Mesenchymal stem cell (in vitro differentiated cells and primary cell): ENCODE data around the gene FOXO6.

ENCODE experiments used
- DNase-seq: peaks from one replicate; pipeline ENCODE4 v3.0.0-alpha.2; 2013
- H2AFZ ChIP-seq: one replicate; pipeline ENCODE4 v1.6.1; 2013; ENCODE audit warnings: low read depth, mild to moderate bottlenecking, control low read depth, inconsistent platforms, low read length, moderate library complexity
- H2AK5ac ChIP-seq: 2 replicates; pipeline ENCODE4 v1.6.1; 2013; ENCODE audit warnings: low read length, moderate library complexity, mild to moderate bottlenecking, inconsistent platforms; ENCODE audit not compliant: severe bottlenecking
- H2BK120ac ChIP-seq: one replicate; pipeline ENCODE4 v1.6.1; 2013; ENCODE audit warnings: low read depth, mild to moderate bottlenecking, inconsistent platforms, low read length, moderate library complexity
- H2BK12ac ChIP-seq, 2 experiments: one replicate each; pipeline ENCODE4 v1.6.1; 2013; ENCODE audit warnings: inconsistent platforms in 2 of 2, low read length in 2 of 2, mild to moderate bottlenecking in 2 of 2, moderate library complexity in 2 of 2, control low read depth in 1 of 2
- H2BK15ac ChIP-seq: one replicate; pipeline ENCODE4 v1.6.1; 2013; ENCODE audit warnings: mild to moderate bottlenecking, low read depth, inconsistent platforms; ENCODE audit not compliant: poor library complexity, severe bottlenecking
- H2BK5ac ChIP-seq: 2 replicates; pipeline ENCODE4 v1.6.1; 2013; ENCODE audit warnings: low read depth, mild to moderate bottlenecking, low read length, control low read depth, inconsistent platforms; ENCODE audit not compliant: poor library complexity, severe bottlenecking
- H3K14ac ChIP-seq, 2 experiments: one replicate each; pipeline ENCODE4 v1.6.1; 2013; ENCODE audit warnings: inconsistent platforms in 2 of 2, low read length in 2 of 2, control low read depth in 1 of 2, mild to moderate bottlenecking in 1 of 2, moderate library complexity in 1 of 2
- H3K18ac ChIP-seq, 2 experiments: one replicate each; pipeline ENCODE4 v1.6.1; 2013; ENCODE audit warnings: inconsistent platforms in 2 of 2, low read length in 2 of 2, control low read depth in 1 of 2, low read depth in 1 of 2, mild to moderate bottlenecking in 1 of 2
- H3K23ac ChIP-seq, 2 experiments: one replicate each; pipeline ENCODE4 v1.6.1; 2013; ENCODE audit warnings: inconsistent platforms in 2 of 2, low read length in 2 of 2, mild to moderate bottlenecking in 2 of 2, moderate library complexity in 2 of 2, control low read depth in 1 of 2
- H3K27ac ChIP-seq: 2 replicates; pipeline ENCODE4 v1.5.1; 2013; ENCODE audit warnings: mild to moderate bottlenecking, moderate library complexity, low read length, control low read depth, inconsistent platforms; ENCODE audit not compliant: poor library complexity, severe bottlenecking
- H3K27me3 ChIP-seq, 2 experiments: 2 replicates each; pipeline versions ENCODE4 v1.6.1 to v1.7.0; 2013; ENCODE audit warnings: low read length in 2 of 2, mild to moderate bottlenecking in 2 of 2, moderate library complexity in 2 of 2, control low read depth in 1 of 2, inconsistent platforms in 1 of 2; ENCODE audit not compliant: control insufficient read depth in 1 of 2, insufficient read depth in 1 of 2
- H3K36me3 ChIP-seq, 2 experiments: 2 replicates each; pipeline versions ENCODE4 v1.6.1 to v1.7.0; 2013; ENCODE audit warnings: low read length in 2 of 2, control low read depth in 1 of 2, inconsistent platforms in 1 of 2, low read depth in 1 of 2, mild to moderate bottlenecking in 1 of 2; ENCODE audit not compliant: insufficient read depth in 2 of 2, control insufficient read depth in 1 of 2
- H3K4ac ChIP-seq, 2 experiments: one replicate each; pipeline ENCODE4 v1.6.1; 2013; ENCODE audit warnings: inconsistent platforms in 2 of 2, low read length in 2 of 2, mild to moderate bottlenecking in 2 of 2, moderate library complexity in 2 of 2, control low read depth in 1 of 2, low read depth in 1 of 2
- H3K4me1 ChIP-seq: 2 replicates; pipeline ENCODE4 v1.6.1; 2013; ENCODE audit warnings: low read depth, low read length, control low read depth; ENCODE audit not compliant: control insufficient read depth, insufficient read depth
- H3K4me2 ChIP-seq: 2 replicates; pipeline ENCODE4 v1.6.1; 2013; ENCODE audit warnings: low read length, mild to moderate bottlenecking, inconsistent platforms; ENCODE audit not compliant: poor library complexity, severe bottlenecking
- H3K4me3 ChIP-seq, 2 experiments: 2 replicates each; pipeline versions ENCODE4 v1.5.1 to v1.7.0; 2013; ENCODE audit warnings: low read length in 2 of 2, mild to moderate bottlenecking in 2 of 2, control low read depth in 1 of 2, low read depth in 1 of 2; ENCODE audit not compliant: insufficient read depth in 1 of 2
- H3K79me1 ChIP-seq: replicated peaks from 2 replicates; pipeline ENCODE4 v1.6.1; 2013; ENCODE audit warnings: mild to moderate bottlenecking, control low read depth, low read length, inconsistent platforms; ENCODE audit not compliant: poor library complexity, severe bottlenecking
- H3K9ac ChIP-seq: 2 replicates; pipeline ENCODE4 v1.7.0; 2013; ENCODE audit warnings: mild to moderate bottlenecking, low read length, moderate library complexity
- H3K9me3 ChIP-seq: 2 replicates; pipeline ENCODE4 v1.7.0; 2013; ENCODE audit warnings: mild to moderate bottlenecking, low read length; ENCODE audit not compliant: control insufficient read depth
- H4K8ac ChIP-seq: one replicate; pipeline ENCODE4 v1.6.1; 2013; ENCODE audit warnings: inconsistent platforms, mild to moderate bottlenecking, low read length, moderate library complexity
- H4K91ac ChIP-seq: one replicate; pipeline ENCODE4 v1.6.1; 2013; ENCODE audit warnings: mild to moderate bottlenecking, low read length, inconsistent platforms
- WGBS: methylation state at CpG from one replicate; pipeline ENCODE4 v1.1.7; 2013; ENCODE audit warnings: mixed read lengths; 5-methylcytosine and 5-hydroxymethylcytosine counted together

FOXO6 gene

DNA sequence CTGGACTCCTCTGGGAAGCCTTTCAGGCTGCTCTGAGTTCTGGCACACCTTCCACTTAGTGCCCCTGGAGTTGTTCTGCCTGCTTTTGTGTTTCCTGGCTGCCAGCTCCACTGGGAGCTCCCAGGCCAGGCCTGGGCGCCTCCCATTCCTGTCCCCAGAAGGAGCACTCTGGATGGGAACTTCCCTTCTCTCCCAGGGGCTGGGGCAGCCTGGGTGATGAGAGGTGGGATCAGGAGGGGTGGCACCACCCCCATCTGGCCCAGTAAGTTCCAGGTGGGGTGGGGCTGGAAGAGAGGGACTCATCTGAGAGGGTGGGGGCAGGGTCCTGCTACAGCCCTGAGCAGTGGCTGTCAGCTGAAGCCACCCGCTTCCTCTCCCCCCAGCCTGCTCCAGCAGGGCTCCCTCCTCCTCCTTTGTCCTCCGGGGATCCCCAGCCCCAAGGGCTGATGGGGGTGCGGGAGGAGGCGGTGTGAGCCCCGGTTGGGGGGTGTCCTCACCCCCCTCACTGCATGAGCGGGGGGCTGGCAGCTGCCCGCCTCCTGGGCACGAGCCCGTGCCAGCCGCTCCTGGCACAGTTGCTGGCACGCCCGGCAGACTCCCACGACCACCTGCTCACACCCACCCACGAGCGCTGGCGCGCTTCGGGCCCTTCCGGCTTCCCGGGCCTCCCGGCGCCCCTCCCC, 4.7 kb downstream of the FOXO6 start:
- WGBS = 14% methylated on average over 8 of the region's 23 CpGs
- Histone ChIP-seq H3K9me3 (no peaks in the 10 kb centered on the region), H2AK5ac (no peak overlapping the region)

DNA sequence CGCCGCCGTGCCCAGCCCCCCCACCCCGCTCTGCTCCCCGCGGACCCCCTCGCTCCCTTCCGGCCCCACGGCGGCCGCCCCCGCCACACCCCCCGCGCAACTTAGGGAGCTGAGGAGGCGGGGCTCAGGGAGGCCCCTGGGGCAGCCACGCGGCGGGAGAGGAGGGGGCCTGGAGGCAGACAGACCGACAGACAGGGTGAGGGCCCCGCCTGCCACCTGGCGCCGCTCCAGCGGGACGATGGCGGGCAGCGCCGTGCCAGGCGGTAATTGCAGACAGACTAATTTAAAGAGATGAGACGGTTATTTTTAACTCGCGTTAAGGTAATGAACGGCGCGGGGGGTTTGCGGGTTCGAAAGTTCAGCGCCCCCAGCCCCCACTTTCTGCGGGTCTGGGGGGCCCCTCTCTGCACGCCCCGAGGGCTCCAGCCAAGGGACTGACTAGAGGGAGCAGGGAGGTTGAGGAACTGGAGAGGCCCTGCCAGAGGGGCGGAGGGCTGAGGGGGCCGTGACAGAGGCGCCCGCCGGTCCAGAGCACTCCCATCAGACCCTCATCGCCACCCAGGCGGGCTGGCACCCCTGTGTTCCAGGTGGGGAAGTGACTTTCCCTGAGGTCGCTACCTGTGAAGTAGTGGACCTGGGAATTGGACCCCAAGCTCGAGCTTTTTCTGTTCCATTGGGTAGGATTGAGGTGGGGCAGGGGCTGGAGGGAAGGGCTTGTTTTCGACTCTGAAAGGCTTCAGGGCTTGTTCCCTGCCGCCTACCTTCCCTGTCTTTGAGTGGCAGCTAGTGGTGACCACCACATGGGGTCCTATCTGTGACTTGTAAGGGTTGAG, 5.4 kb downstream of the FOXO6 start:
- peaks cover 76 to 91% of the 10 kb centered on the region in 2 experiments for H3K27me3 ChIP-seq
- H3K4me3 ChIP-seq = peak overlapping the region in 1 of 2 experiments; percentile 43
- H3K79me1 ChIP-seq = no peaks in the 10 kb centered on the region
- no peak overlapping the region for H2AK5ac ChIP-seq
- H2BK15ac ChIP-seq = peak overlapping the region; percentile 95
- peak overlapping the region in 1 of 2 experiments; percentile 28 for H3K14ac ChIP-seq
- peak overlapping the region in 1 of 2 experiments; percentile 93 for H3K23ac ChIP-seq
- H3K27ac ChIP-seq = no peak overlapping the region
- 5% methylated on average over 37 of the region's 51 CpGs for WGBS
- H2AFZ ChIP-seq = no peak overlapping the region
- no peaks in the 10 kb centered on the region for H3K9me3 ChIP-seq
- peaks cover 27% of the 10 kb centered on the region for H3K4me1 ChIP-seq
- no peak for DNase-seq
- no peak overlapping the region for H4K91ac ChIP-seq
- no peak overlapping the region for H2BK5ac ChIP-seq
- H3K4me2 ChIP-seq = peak overlapping the region; percentile 76
- H3K4ac ChIP-seq = peak overlapping the region; percentile 14 to 30
- no peak overlapping the region for H4K8ac ChIP-seq
- H2BK12ac ChIP-seq = peak overlapping the region in 1 of 2 experiments; percentile 21
- peak overlapping the region; percentile 80 for H2BK120ac ChIP-seq
- H3K18ac ChIP-seq = peak overlapping the region; percentile 42 to 63
- H3K9ac ChIP-seq = no peak overlapping the region
- no peaks in the 10 kb centered on the region for H3K36me3 ChIP-seq

More for the DNA sequence above, 4.7 kb downstream of the FOXO6 start:
- Histone ChIP-seq H3K4me3 (peak overlapping the region in 1 of 2 experiments; percentile 43), H4K91ac (peak overlapping the region; percentile 53), H2BK15ac (no peak overlapping the region), H3K27ac (no peak overlapping the region), H3K4me2 (peak overlapping the region; percentile 68), H3K14ac (peak overlapping the region in 1 of 2 experiments; percentile 28), H3K4ac (no peak overlapping the region), H3K4me1 (peaks cover 29% of the 10 kb centered on the region), H3K27me3 (peaks cover 76 to 86% of the 10 kb centered on the region in 2 experiments), H3K23ac (no peak overlapping the region), H2BK120ac (peak overlapping the region; percentile 80), H2BK5ac (no peak overlapping the region), H3K36me3 (no peaks in the 10 kb centered on the region), H2AFZ (no peak overlapping the region), H2BK12ac (peak overlapping the region in 1 of 2 experiments; percentile 43), H3K9ac (no peak overlapping the region), H3K79me1 (no peaks in the 10 kb centered on the region), H3K18ac (peak overlapping the region in 1 of 2 experiments; percentile 56), H4K8ac (peak overlapping the region; percentile 50)
- DNase-seq = no peak

DNA sequence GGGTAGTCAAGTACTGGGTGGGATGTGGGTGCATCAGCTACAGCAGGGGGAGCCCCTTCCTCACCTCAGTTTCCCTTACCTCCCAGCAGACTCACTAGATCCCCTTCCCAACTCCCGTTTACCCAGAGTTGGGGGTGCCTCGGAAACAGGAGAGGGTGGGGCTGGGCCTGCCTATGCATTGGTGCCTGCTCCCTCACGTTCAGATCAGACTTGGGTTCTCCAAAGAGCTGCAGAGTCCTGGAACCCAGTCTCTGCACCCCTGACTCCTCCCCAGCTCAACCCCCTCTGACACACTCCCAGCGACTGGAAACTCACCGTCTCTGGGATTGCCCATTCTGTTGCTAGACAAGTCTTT, 6.0 kb downstream of the FOXO6 start:
- H3K4me2 ChIP-seq = no peak overlapping the region
- no peak overlapping the region for H3K27ac ChIP-seq
- H2AFZ ChIP-seq = no peak overlapping the region
- no peak overlapping the region for H3K18ac ChIP-seq
- H3K4ac ChIP-seq = no peak overlapping the region
- H2BK15ac ChIP-seq = no peak overlapping the region
- H2AK5ac ChIP-seq = no peak overlapping the region
- no peak overlapping the region for H3K4me3 ChIP-seq
- H2BK12ac ChIP-seq = no peak overlapping the region
- peaks cover 27% of the 10 kb centered on the region for H3K4me1 ChIP-seq
- H4K91ac ChIP-seq = no peak overlapping the region
- H3K23ac ChIP-seq = peak overlapping the region in 1 of 2 experiments; percentile 93
- H2BK5ac ChIP-seq = no peak overlapping the region
- H3K9ac ChIP-seq = no peak overlapping the region
- H3K27me3 ChIP-seq = peaks cover 73 to 90% of the 10 kb centered on the region in 2 experiments
- no peak overlapping the region for H4K8ac ChIP-seq
- H3K9me3 ChIP-seq = no peaks in the 10 kb centered on the region
- no peaks in the 10 kb centered on the region for H3K79me1 ChIP-seq
- H3K36me3 ChIP-seq = no peaks in the 10 kb centered on the region
- no peak overlapping the region for H3K14ac ChIP-seq
- WGBS = 59% methylated on average over 5 of the region's 5 CpGs
- no peak for DNase-seq
- no peak overlapping the region for H2BK120ac ChIP-seq

DNA sequence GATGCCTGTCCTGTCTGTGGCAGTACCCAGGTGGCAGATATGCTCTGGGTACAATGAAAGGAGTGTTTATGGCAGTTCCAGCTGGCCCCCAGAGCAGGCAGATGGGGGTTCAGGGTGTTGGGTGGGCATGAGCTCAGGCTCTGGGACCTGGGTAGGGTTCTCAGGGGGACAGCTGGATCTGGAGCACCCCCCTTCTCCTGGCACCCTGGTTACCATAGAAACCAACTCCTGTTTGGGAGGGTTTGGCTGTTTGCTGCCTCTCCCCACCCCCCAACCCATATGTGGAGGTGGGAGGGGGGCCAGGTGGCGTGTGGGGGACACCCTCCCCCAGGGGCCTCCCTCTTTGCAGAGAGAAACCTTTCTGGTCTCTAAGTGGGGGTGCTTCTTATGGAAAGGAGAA, 7.1 kb downstream of the FOXO6 start:
- Histone ChIP-seq H4K91ac (no peak overlapping the region), H3K27me3 (peaks cover 71 to 90% of the 10 kb centered on the region in 2 experiments)

More for the DNA sequence above, 7.1 kb downstream of the FOXO6 start:
- Histone ChIP-seq H2BK5ac (no peak overlapping the region), H3K79me1 (no peaks in the 10 kb centered on the region), H2BK120ac (no peak overlapping the region), H3K9ac (no peak overlapping the region), H3K4me3 (no peak overlapping the region), H3K4ac (no peak overlapping the region), H3K4me2 (no peak overlapping the region), H3K36me3 (no peaks in the 10 kb centered on the region), H2BK15ac (no peak overlapping the region), H3K4me1 (peaks cover 28% of the 10 kb centered on the region), H2AK5ac (no peak overlapping the region), H3K23ac (no peak overlapping the region), H4K8ac (no peak overlapping the region), H3K14ac (no peak overlapping the region), H3K18ac (no peak overlapping the region), H2BK12ac (no peak overlapping the region), H3K9me3 (no peaks in the 10 kb centered on the region), H3K27ac (no peak overlapping the region), H2AFZ (no peak overlapping the region)
- no CpG with 5 or more reads among the region's 1 CpG for WGBS
- no peak for DNase-seq
